ENCODE results near the gene PRR5.
A peak's percentile ranks its signal among the peaks of the same experiment; 100 is the strongest.
"Not testable (repeated sequence)": the region's sequence is repeated elsewhere in the genome, so short reads cannot be mapped to it uniquely, and the experiment has no call there.

Gene PRR5

GRCh38 chr22:44666207-44666585, 35.8 kb upstream of the PRR5 start:
- no peaks in the 10 kb centered on the region for H3K9me3 ChIP-seq (replicated peaks; ENCODE audit: low read length)
- H3K36me3 ChIP-seq (ENCODE audit: insufficient read depth, low read length) = no peaks in the 10 kb centered on the region

GRCh38 chr22:44667276-44667675, 34.7 kb upstream of the PRR5 start:
- no peak overlapping the region for H3K9ac ChIP-seq (ENCODE audit: low read depth, low read length)
- no peak overlapping the region for H3K4me3 ChIP-seq (ENCODE audit: low read length)
- H3K4me2 ChIP-seq (ENCODE audit: low read length) = no peak overlapping the region
- no peaks in the 10 kb centered on the region for H3K4me1 ChIP-seq (ENCODE audit: control insufficient read depth, insufficient read depth, low read length)
- no peaks in the 10 kb centered on the region for H3K36me3 ChIP-seq (ENCODE audit: insufficient read depth, low read length)
- H3K27me3 ChIP-seq (ENCODE audit: control insufficient read depth, insufficient read depth, low read length) = peaks cover 60% of the 10 kb centered on the region
- H3K9me3 ChIP-seq (replicated peaks; ENCODE audit: low read length) = no peaks in the 10 kb centered on the region

More at GRCh38 chr22:44666207-44666585, 35.8 kb upstream of the PRR5 start:
- Histone ChIP-seq H3K4me2 (ENCODE audit: low read length) (no peak overlapping the region), H3K27me3 (ENCODE audit: control insufficient read depth, insufficient read depth, low read length) (peaks cover 60% of the 10 kb centered on the region), H3K4me1 (ENCODE audit: control insufficient read depth, insufficient read depth, low read length) (no peaks in the 10 kb centered on the region), H3K4me3 (ENCODE audit: low read length) (no peak overlapping the region), H3K9ac (ENCODE audit: low read depth, low read length) (no peak overlapping the region)

- H3K9ac ChIP-seq (ENCODE audit: low read depth, low read length) = no peak overlapping the region
- no peak overlapping the region for H3K4me3 ChIP-seq (ENCODE audit: low read length)
Measured at GRCh38 chr22:44667829-44668189, 34.2 kb upstream of the PRR5 start.

GRCh38 chr22:44668190-44668885, 33.7 kb upstream of the PRR5 start:
- Histone ChIP-seq H3K27me3 (ENCODE audit: control insufficient read depth, insufficient read depth, low read length) (peaks cover 61% of the 10 kb centered on the region), H3K4me2 (ENCODE audit: low read length) (peak overlapping the region; percentile 59), H3K9me3 (replicated peaks; ENCODE audit: low read length) (no peaks in the 10 kb centered on the region), H3K9ac (ENCODE audit: low read depth, low read length) (no peak overlapping the region), H3K4me1 (ENCODE audit: control insufficient read depth, insufficient read depth, low read length) (no peaks in the 10 kb centered on the region), H3K4me3 (ENCODE audit: low read length) (peak overlapping the region; percentile 42), H3K36me3 (ENCODE audit: insufficient read depth, low read length) (no peaks in the 10 kb centered on the region)

More at GRCh38 chr22:44667829-44668189, 34.2 kb upstream of the PRR5 start:
- Histone ChIP-seq H3K9me3 (replicated peaks; ENCODE audit: low read length) (no peaks in the 10 kb centered on the region), H3K36me3 (ENCODE audit: insufficient read depth, low read length) (no peaks in the 10 kb centered on the region), H3K27me3 (ENCODE audit: control insufficient read depth, insufficient read depth, low read length) (peaks cover 56% of the 10 kb centered on the region), H3K4me2 (ENCODE audit: low read length) (no peak overlapping the region), H3K4me1 (ENCODE audit: control insufficient read depth, insufficient read depth, low read length) (no peaks in the 10 kb centered on the region)

GRCh38 chr22:44668886-44669521, 33.0 kb upstream of the PRR5 start:
- no peaks in the 10 kb centered on the region for H3K4me1 ChIP-seq (ENCODE audit: control insufficient read depth, insufficient read depth, low read length)
- H3K9me3 ChIP-seq (replicated peaks; ENCODE audit: low read length) = no peaks in the 10 kb centered on the region
- H3K27me3 ChIP-seq (ENCODE audit: control insufficient read depth, insufficient read depth, low read length) = peaks cover 62% of the 10 kb centered on the region
- no peaks in the 10 kb centered on the region for H3K36me3 ChIP-seq (ENCODE audit: insufficient read depth, low read length)
- H3K4me3 ChIP-seq (ENCODE audit: low read length) = peak overlapping the region; percentile 13
- no peak overlapping the region for H3K9ac ChIP-seq (ENCODE audit: low read depth, low read length)
- H3K4me2 ChIP-seq (ENCODE audit: low read length) = no peak overlapping the region

- no peak overlapping the region for H3K4me2 ChIP-seq (ENCODE audit: low read length)
- H3K9me3 ChIP-seq (replicated peaks; ENCODE audit: low read length) = no peaks in the 10 kb centered on the region
- no peak overlapping the region for H3K4me3 ChIP-seq (ENCODE audit: low read length)
- H3K9ac ChIP-seq (ENCODE audit: low read depth, low read length) = no peak overlapping the region
- peaks cover 62% of the 10 kb centered on the region for H3K27me3 ChIP-seq (ENCODE audit: control insufficient read depth, insufficient read depth, low read length)
- no peaks in the 10 kb centered on the region for H3K36me3 ChIP-seq (ENCODE audit: insufficient read depth, low read length)
- no peaks in the 10 kb centered on the region for H3K4me1 ChIP-seq (ENCODE audit: control insufficient read depth, insufficient read depth, low read length)
Measured at GRCh38 chr22:44669561-44669976, 32.4 kb upstream of the PRR5 start.

GRCh38 chr22:44670220-44670988, 31.6 kb upstream of the PRR5 start:
- Histone ChIP-seq H3K27me3 (ENCODE audit: control insufficient read depth, insufficient read depth, low read length) (peaks cover 57% of the 10 kb centered on the region), H3K4me1 (ENCODE audit: control insufficient read depth, insufficient read depth, low read length) (no peaks in the 10 kb centered on the region)

GRCh38 chr22:44671742-44672141, 30.3 kb upstream of the PRR5 start:
- Histone ChIP-seq H3K9ac (ENCODE audit: low read depth, low read length) (no peak overlapping the region), H3K4me2 (ENCODE audit: low read length) (no peak overlapping the region), H3K27me3 (ENCODE audit: control insufficient read depth, insufficient read depth, low read length) (peaks cover 49% of the 10 kb centered on the region), H3K4me3 (ENCODE audit: low read length) (no peak overlapping the region), H3K36me3 (ENCODE audit: insufficient read depth, low read length) (no peaks in the 10 kb centered on the region), H3K4me1 (ENCODE audit: control insufficient read depth, insufficient read depth, low read length) (no peaks in the 10 kb centered on the region), H3K9me3 (replicated peaks; ENCODE audit: low read length) (no peaks in the 10 kb centered on the region)

More at GRCh38 chr22:44670220-44670988, 31.6 kb upstream of the PRR5 start:
- Histone ChIP-seq H3K9me3 (replicated peaks; ENCODE audit: low read length) (no peaks in the 10 kb centered on the region), H3K36me3 (ENCODE audit: insufficient read depth, low read length) (no peaks in the 10 kb centered on the region), H3K9ac (ENCODE audit: low read depth, low read length) (no peak overlapping the region), H3K4me3 (ENCODE audit: low read length) (no peak overlapping the region), H3K4me2 (ENCODE audit: low read length) (no peak overlapping the region)

- Histone ChIP-seq H3K4me1 (ENCODE audit: control insufficient read depth, insufficient read depth, low read length) (no peaks in the 10 kb centered on the region), H3K9ac (ENCODE audit: low read depth, low read length) (no peak overlapping the region)
Measured at GRCh38 chr22:44672632-44673031, 29.4 kb upstream of the PRR5 start.

GRCh38 chr22:44673406-44673805, 28.6 kb upstream of the PRR5 start:
- Histone ChIP-seq H3K4me1 (ENCODE audit: control insufficient read depth, insufficient read depth, low read length) (no peaks in the 10 kb centered on the region), H3K27me3 (ENCODE audit: control insufficient read depth, insufficient read depth, low read length) (peaks cover 37% of the 10 kb centered on the region), H3K9me3 (replicated peaks; ENCODE audit: low read length) (no peaks in the 10 kb centered on the region), H3K4me2 (ENCODE audit: low read length) (no peak overlapping the region), H3K36me3 (ENCODE audit: insufficient read depth, low read length) (no peaks in the 10 kb centered on the region), H3K4me3 (ENCODE audit: low read length) (no peak overlapping the region), H3K9ac (ENCODE audit: low read depth, low read length) (no peak overlapping the region)

More at GRCh38 chr22:44672632-44673031, 29.4 kb upstream of the PRR5 start:
- Histone ChIP-seq H3K27me3 (ENCODE audit: control insufficient read depth, insufficient read depth, low read length) (peaks cover 42% of the 10 kb centered on the region), H3K9me3 (replicated peaks; ENCODE audit: low read length) (no peaks in the 10 kb centered on the region), H3K4me2 (ENCODE audit: low read length) (no peak overlapping the region), H3K36me3 (ENCODE audit: insufficient read depth, low read length) (no peaks in the 10 kb centered on the region), H3K4me3 (ENCODE audit: low read length) (no peak overlapping the region)

GRCh38 chr22:44676066-44676440, 26.0 kb upstream of the PRR5 start:
- H3K4me1 ChIP-seq (ENCODE audit: control insufficient read depth, insufficient read depth, low read length); H3K9ac ChIP-seq (ENCODE audit: low read depth, low read length); H3K4me2 ChIP-seq (ENCODE audit: low read length); H3K9me3 ChIP-seq (replicated peaks; ENCODE audit: low read length); H3K36me3 ChIP-seq (ENCODE audit: insufficient read depth, low read length); H3K4me3 ChIP-seq (ENCODE audit: low read length): not testable (repeated sequence)
- H3K27me3 ChIP-seq (ENCODE audit: control insufficient read depth, insufficient read depth, low read length) = peaks cover 15% of the 10 kb centered on the region

All from skeletal muscle satellite cell (primary cell).